H9 (cell line): ENCODE measurements around the gene MRPL9. TPM values are rescaled to one million over a fixed set of nuclear protein-coding genes. Genes with fewer than 3 reads are reported as not detected.

Experiments used
- DNase-seq: peaks from one replicate; pipeline ENCODE4 v3.0.0-alpha.2; 2017
- H2AFZ ChIP-seq: one replicate; pipeline ENCODE4 v1.6.1; 2013; ENCODE audit warnings: mild to moderate bottlenecking, low read length, control low read depth, moderate library complexity
- H2AK5ac ChIP-seq: 2 replicates; pipeline ENCODE4 v1.6.1; 2013; ENCODE audit warnings: low read length, control low read depth, mixed read lengths; ENCODE audit not compliant: insufficient read length
- H2BK120ac ChIP-seq: one replicate; pipeline ENCODE4 v1.6.1; 2013; ENCODE audit warnings: low read depth, mild to moderate bottlenecking, low read length, control low read depth, inconsistent platforms; ENCODE audit not compliant: poor library complexity, severe bottlenecking
- H2BK12ac ChIP-seq: 2 replicates; pipeline ENCODE4 v1.6.1; 2013; ENCODE audit warnings: low read length, control low read depth, mixed read lengths, low read depth; ENCODE audit not compliant: insufficient read length
- H2BK15ac ChIP-seq: 2 replicates; pipeline ENCODE4 v1.6.1; 2013; ENCODE audit warnings: low read depth, low read length, control low read depth
- H2BK20ac ChIP-seq: one replicate; pipeline ENCODE4 v1.6.1; 2013; ENCODE audit warnings: low read depth, mild to moderate bottlenecking, low read length, control low read depth, inconsistent platforms; ENCODE audit not compliant: poor library complexity, severe bottlenecking
- H2BK5ac ChIP-seq: 2 replicates; pipeline ENCODE4 v1.6.1; 2013; ENCODE audit warnings: low read length, control low read depth, mixed read lengths; ENCODE audit not compliant: insufficient read length
- H3K14ac ChIP-seq: 2 replicates; pipeline ENCODE4 v1.6.1; 2013; ENCODE audit warnings: low read length, control low read depth; ENCODE audit not compliant: insufficient read depth
- H3K18ac ChIP-seq: 2 replicates; pipeline ENCODE4 v1.6.1; 2013; ENCODE audit warnings: low read depth, mild to moderate bottlenecking, mixed read lengths, low read length, control low read depth; ENCODE audit not compliant: insufficient read length
- H3K23ac ChIP-seq: 2 replicates; pipeline ENCODE4 v1.6.1; 2013; ENCODE audit warnings: low read length, control low read depth, mixed read lengths, low read depth; ENCODE audit not compliant: insufficient read length
- H3K23me2 ChIP-seq: 2 replicates; pipeline ENCODE4 v1.6.1; 2013; ENCODE audit warnings: low read depth, mild to moderate bottlenecking, mixed read lengths, low read length, control low read depth; ENCODE audit not compliant: insufficient read length, poor library complexity, severe bottlenecking
- H3K27ac ChIP-seq: 2 replicates; pipeline ENCODE4 v1.5.1; 2013; ENCODE audit warnings: low read length, control low read depth, mixed read lengths, low read depth; ENCODE audit not compliant: insufficient read length
- H3K27me3 ChIP-seq: 2 replicates; pipeline ENCODE4 v1.6.1; 2013; ENCODE audit warnings: low read length, control low read depth, inconsistent platforms; ENCODE audit not compliant: insufficient read depth
- H3K4ac ChIP-seq: 2 replicates; pipeline ENCODE4 v1.6.1; 2013; ENCODE audit warnings: low read depth, mild to moderate bottlenecking, control low read depth, inconsistent platforms, low read length, moderate library complexity
- H3K4me1 ChIP-seq: 2 replicates; pipeline ENCODE4 v1.6.1; 2013; ENCODE audit warnings: low read length, control low read depth, inconsistent platforms; ENCODE audit not compliant: insufficient read depth
- H3K4me2 ChIP-seq: 2 replicates; pipeline ENCODE4 v1.6.1; 2013; ENCODE audit warnings: low read length, control low read depth, mixed read lengths; ENCODE audit not compliant: insufficient read length, insufficient read depth
- H3K56ac ChIP-seq: 2 replicates; pipeline ENCODE4 v1.6.1; 2013; ENCODE audit warnings: low read depth, mild to moderate bottlenecking, mixed read lengths, low read length, control low read depth; ENCODE audit not compliant: insufficient read length
- H3K79me1 ChIP-seq: 2 replicates; pipeline ENCODE4 v1.6.1; 2013; ENCODE audit warnings: low read depth, mild to moderate bottlenecking, moderate library complexity, low read length, control low read depth, inconsistent platforms; ENCODE audit not compliant: insufficient read depth, poor library complexity, severe bottlenecking
- H3K79me2 ChIP-seq: 2 replicates; pipeline ENCODE4 v1.6.1; 2013; ENCODE audit warnings: low read length, control low read depth, inconsistent platforms; ENCODE audit not compliant: insufficient read depth
- H3K9ac ChIP-seq: 2 replicates; pipeline ENCODE4 v1.6.1; 2013; ENCODE audit warnings: low read length, control low read depth, mixed read lengths; ENCODE audit not compliant: insufficient read length; ENCODE audit errors: extremely low read depth
- H3K9me3 ChIP-seq: one replicate; pipeline ENCODE4 v1.6.1; 2013; ENCODE audit warnings: low read depth, low read length, inconsistent platforms; ENCODE audit not compliant: control insufficient read depth
- H3T11ph ChIP-seq: one replicate; pipeline ENCODE4 v1.6.1; 2013; ENCODE audit warnings: mild to moderate bottlenecking, low read length, control low read depth, inconsistent platforms
- H4K20me1 ChIP-seq: one replicate; pipeline ENCODE4 v1.6.1; 2013; ENCODE audit not compliant: control insufficient read depth, insufficient read length, insufficient read depth
- H4K5ac ChIP-seq: 2 replicates; pipeline ENCODE4 v1.6.1; 2013; ENCODE audit warnings: low read depth, mild to moderate bottlenecking, mixed read lengths, low read length, control low read depth; ENCODE audit not compliant: insufficient read length
- H4K8ac ChIP-seq: replicated peaks from 2 replicates; pipeline ENCODE4 v1.6.1; 2013; ENCODE audit warnings: low read length, control low read depth, mixed read lengths, low read depth; ENCODE audit not compliant: insufficient read length
- H4K91ac ChIP-seq: 2 replicates; pipeline ENCODE4 v1.6.1; 2013; ENCODE audit warnings: low read depth, mild to moderate bottlenecking, moderate library complexity, mixed read lengths, low read length, control low read depth; ENCODE audit not compliant: insufficient read length
- H3K27ac Mint-ChIP-seq, 3 experiments: 2 replicates in 2 of 3; 3 replicates in 1 of 3; pipeline ENCODE4 v1.8.0; 2020 to 2021; ENCODE audit warnings: mixed read lengths in 3 of 3, mild to moderate bottlenecking in 1 of 3, moderate library complexity in 1 of 3
- H3K27me3 Mint-ChIP-seq: 2 replicates; pipeline ENCODE4 v1.8.0; 2021; ENCODE audit warnings: low read depth, mild to moderate bottlenecking, moderate library complexity, mixed read lengths
- H3K36me3 Mint-ChIP-seq, 3 experiments: 2 replicates in 2 of 3; 3 replicates in 1 of 3; pipeline ENCODE4 v1.8.0; 2020 to 2021; ENCODE audit warnings: low read depth in 3 of 3, mixed read lengths in 3 of 3; ENCODE audit not compliant: insufficient read depth in 1 of 3
- H3K4me1 Mint-ChIP-seq, 2 experiments: 2 replicates each; pipeline ENCODE4 v1.8.0; 2020; ENCODE audit warnings: mixed read lengths in 2 of 2
- H3K4me3 Mint-ChIP-seq, 2 experiments: 2 replicates in 1 of 2; 3 replicates in 1 of 2; pipeline ENCODE4 v1.8.0; 2020 to 2021; ENCODE audit warnings: mild to moderate bottlenecking in 2 of 2, mixed read lengths in 2 of 2, moderate library complexity in 1 of 2
- H3K9me3 Mint-ChIP-seq, 2 experiments: 2 replicates in 1 of 2; 3 replicates in 1 of 2; pipeline ENCODE4 v1.8.0; 2020; ENCODE audit warnings: mild to moderate bottlenecking in 2 of 2, mixed read lengths in 2 of 2, moderate library complexity in 1 of 2
- WGBS: extraction: QIAGEN DNeasy Blood & Tissue Kit; methylation state at CpG from one replicate; pipeline ENCODE4 v1.1.7; 2013; ENCODE audit warnings: missing lambda C conversion rate, low lambda C conversion rate, mixed read lengths; ENCODE audit not compliant: insufficient read length; ENCODE audit errors: extremely low coverage; 5-methylcytosine and 5-hydroxymethylcytosine counted together
- total RNA-seq: library from RNA; stranded (reverse); gene quantifications from 2 replicates; pipeline ENCODE4 v1.2.1, GENCODE V29; 2021
- TF ChIP-seq, protein P1 (sequence below): fragments of 200-600 bp; sonication (generic); conservative IDR thresholded peaks from 3 replicates; pipeline ENCODE4 v1.8.0; 2021; ENCODE audit warnings: antibody characterized with exemption, mild to moderate bottlenecking

Gene MRPL9
- total RNA-seq, 1 experiment from 2014 or later, result 102 TPM

DNA sequence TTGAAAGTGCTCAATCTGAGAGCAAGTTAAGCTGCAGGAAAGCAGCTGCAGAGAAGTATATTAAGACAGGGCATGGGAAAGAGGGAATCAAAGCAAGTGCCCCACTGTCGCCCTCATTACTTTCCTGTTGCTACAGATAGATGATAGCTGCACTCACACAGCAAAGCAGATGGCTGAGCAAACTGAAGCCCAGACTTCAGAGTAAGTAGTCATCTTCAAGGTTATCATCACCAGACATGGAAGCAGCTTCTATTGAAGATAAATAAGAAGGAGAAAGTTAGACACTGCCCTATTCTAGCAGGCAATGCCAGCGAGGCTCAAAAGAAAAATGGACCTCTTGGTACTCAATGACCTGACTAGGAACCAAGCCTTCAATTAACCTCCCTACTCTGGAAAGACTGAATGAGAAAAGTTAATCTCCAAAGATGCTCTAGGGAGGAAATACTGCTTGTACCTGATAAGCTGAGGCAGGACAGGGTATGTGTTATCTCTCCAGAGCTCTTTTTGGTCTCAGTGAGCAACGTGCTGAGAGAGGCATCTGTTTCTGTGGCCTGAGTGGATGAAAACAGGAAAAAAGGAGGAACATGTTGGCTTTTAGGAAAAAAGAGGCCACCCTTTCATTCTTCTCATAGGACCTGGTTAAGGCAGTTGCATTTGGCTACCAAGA lies 11.1 kb upstream of the MRPL9 start:
- Histone ChIP-seq H3K56ac (no peak overlapping the region), H4K8ac (no peak overlapping the region), H3K27me3 (no peaks in the 10 kb centered on the region), H2BK120ac (no peak overlapping the region), H3K23me2 (no peaks in the 10 kb centered on the region), H4K20me1 (no peaks in the 10 kb centered on the region), H2AFZ (no peak overlapping the region), H3K14ac (no peak overlapping the region), H2AK5ac (no peak overlapping the region), H2BK20ac (no peak overlapping the region), H4K5ac (no peak overlapping the region), H3K18ac (no peak overlapping the region), H3K4ac (no peak overlapping the region), H2BK12ac (no peak overlapping the region), H3K79me2 (no peaks in the 10 kb centered on the region), H3K23ac (no peak overlapping the region), H2BK15ac (no peak overlapping the region), H3K79me1 (no peaks in the 10 kb centered on the region), H3K9ac (no peak overlapping the region), H3K9me3 (no peaks in the 10 kb centered on the region), H3K27ac (no peak overlapping the region), H3T11ph (no peak overlapping the region), H3K4me2 (no peak overlapping the region), H3K4me1 (no peaks in the 10 kb centered on the region), H2BK5ac (no peak overlapping the region), H4K91ac (no peak overlapping the region)
- H3K4me1 Mint-ChIP-seq, result no peaks in the 10 kb centered on the region
- no peak for DNase-seq
- peaks cover 10 to 52% (median 33%) of the 10 kb centered on the region in 3 experiments; a peak in 6 of 7 replicates for H3K36me3 Mint-ChIP-seq
- H3K4me3 Mint-ChIP-seq, result no peak overlapping the region
- TF ChIP-seq, protein P1, sequence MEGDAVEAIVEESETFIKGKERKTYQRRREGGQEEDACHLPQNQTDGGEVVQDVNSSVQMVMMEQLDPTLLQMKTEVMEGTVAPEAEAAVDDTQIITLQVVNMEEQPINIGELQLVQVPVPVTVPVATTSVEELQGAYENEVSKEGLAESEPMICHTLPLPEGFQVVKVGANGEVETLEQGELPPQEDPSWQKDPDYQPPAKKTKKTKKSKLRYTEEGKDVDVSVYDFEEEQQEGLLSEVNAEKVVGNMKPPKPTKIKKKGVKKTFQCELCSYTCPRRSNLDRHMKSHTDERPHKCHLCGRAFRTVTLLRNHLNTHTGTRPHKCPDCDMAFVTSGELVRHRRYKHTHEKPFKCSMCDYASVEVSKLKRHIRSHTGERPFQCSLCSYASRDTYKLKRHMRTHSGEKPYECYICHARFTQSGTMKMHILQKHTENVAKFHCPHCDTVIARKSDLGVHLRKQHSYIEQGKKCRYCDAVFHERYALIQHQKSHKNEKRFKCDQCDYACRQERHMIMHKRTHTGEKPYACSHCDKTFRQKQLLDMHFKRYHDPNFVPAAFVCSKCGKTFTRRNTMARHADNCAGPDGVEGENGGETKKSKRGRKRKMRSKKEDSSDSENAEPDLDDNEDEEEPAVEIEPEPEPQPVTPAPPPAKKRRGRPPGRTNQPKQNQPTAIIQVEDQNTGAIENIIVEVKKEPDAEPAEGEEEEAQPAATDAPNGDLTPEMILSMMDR, result no peak
- peaks cover 4 to 8% of the 10 kb centered on the region in 2 experiments; a peak in 3 of 5 replicates for H3K9me3 Mint-ChIP-seq
- no peaks in the 10 kb centered on the region; the same call in none of the 2 replicates for H3K27me3 Mint-ChIP-seq
- no peak overlapping the region for H3K27ac Mint-ChIP-seq
- no CpG with 5 or more reads among the region's 3 CpGs for WGBS
